AG04449 (cell line): ENCODE data around the gene IFT25.
"Not testable (repeated sequence)": the region's sequence is repeated elsewhere in the genome, so short reads cannot be mapped to it uniquely, and the experiment has no call there.

Source experiments
- CTCF ChIA-PET: fragments of 350-600 bp; formaldehyde crosslinking; extraction: SDS; loops from one replicate; lab custom pipeline; 2021; ENCODE audit warnings: antibody characterized with exemption; lab: Yijun Ruan, JAX
- POLR2A ChIA-PET: fragments of 400-600, 350-600 bp; formaldehyde crosslinking; extraction: SDS; loops from one replicate; lab custom pipeline; 2020; ENCODE audit warnings: antibody characterized with exemption, inconsistent platforms; lab: Yijun Ruan, JAX
- DNase-seq: peaks from one replicate; pipeline ENCODE4 v3.0.0-alpha.2; 2010; ENCODE audit warnings: low read depth, low spot score
- H3K4me3 ChIP-seq: 2 replicates; pipeline ENCODE4 v1.5.1; 2011; ENCODE audit warnings: low read depth, mild to moderate bottlenecking, control low read depth, low read length
- CTCF ChIP-seq: IDR thresholded peaks from one replicate; pipeline ENCODE4 v1.5.1; 2011; ENCODE audit warnings: mild to moderate bottlenecking, moderate library complexity, low read length, control low read depth, inconsistent platforms; ENCODE audit not compliant: insufficient read depth; ENCODE audit errors: missing control alignments

IFT25 gene

GRCh38 chr1:53890522-53890941, 55.0 kb downstream of the IFT25 start:
- ChIA-PET POLR2A (interaction anchor here (1.6 kb wide), 1 partner anchor 55 kb away, joined by 6 read pairs; the partner anchor contains the start of genes IFT25 and LRRC42), CTCF (interaction anchor here (0.8 to 1.8 kb wide), 4 partner anchors 8 to 69 kb away, joined by 3 to 9 read pairs (median 4); no protein-coding TSS in a partner anchor)
- TF ChIP-seq CTCF = no peak
- peak overlapping the region; percentile 99 for H3K4me3 ChIP-seq
- DNase-seq = no peak

- no peak for TF ChIP-seq CTCF
- POLR2A ChIA-PET = interaction anchor here (0.9 to 1.6 kb wide), 2 partner anchors 11 to 56 kb away, joined by 3 to 6 read pairs; partner anchors contain the start of genes IFT25 and LRRC42
- CTCF ChIA-PET = interaction anchor here (1.0 to 1.8 kb wide), 4 partner anchors 11 to 70 kb away, joined by 3 to 9 read pairs (median 4); no protein-coding TSS in a partner anchor
- peak within 1 kb of the TSS; percentile 99 for H3K4me3 ChIP-seq
- DNase-seq = peak; percentile 38
Measured at GRCh38 chr1:53889304-53890298, 55.9 kb downstream of the IFT25 start, which contains the start of gene YIPF1. TSS of gene YIPF1 (minus strand) at chr1:53889797. CDS start at chr1:53888937, 860 bp downstream.

GRCh38 chr1:53888681-53889080, 56.8 kb downstream of the IFT25 start:
- H3K4me3 ChIP-seq = peak overlapping the region; percentile 99
- DNase-seq = no peak
- POLR2A ChIA-PET = no interaction called here
- no peak for TF ChIP-seq CTCF
- CTCF ChIA-PET = interaction anchor here (0.8 to 2.0 kb wide), 3 partner anchors 10 to 28 kb away, joined by 3 to 9 read pairs (median 6); no protein-coding TSS in a partner anchor

GRCh38 chr1:53883600-53883999, 61.9 kb downstream of the IFT25 start:
- DNase-seq, POLR2A ChIA-PET, H3K4me3 ChIP-seq: not testable (repeated sequence)
- CTCF ChIA-PET = interaction anchor here (0.9 to 8.4 kb wide), 5 partner anchors 12 to 75 kb away, joined by 3 to 115 read pairs (median 5); partner anchors contain the start of genes IFT25 and LRRC42

- CTCF ChIA-PET = interaction anchor here (1.4 to 8.4 kb wide), 4 partner anchors 21 to 81 kb away, joined by 3 to 115 read pairs (median 8); no protein-coding TSS in a partner anchor
- DNase-seq, POLR2A ChIA-PET, H3K4me3 ChIP-seq: not testable (repeated sequence)
Measured at GRCh38 chr1:53881853-53882252, 63.6 kb downstream of the IFT25 start.

GRCh38 chr1:53878492-53879105, 66.9 kb downstream of the IFT25 start:
- H3K4me3 ChIP-seq = no peak overlapping the region
- no peak for DNase-seq
- ChIA-PET POLR2A (interaction anchor here (0.6 to 1.0 kb wide), 2 partner anchors 11 to 195 kb away, joined by 3 read pairs; partner anchors contain the start of gene YIPF1), CTCF (interaction anchor here (0.6 to 8.4 kb wide), 44 partner anchors 9 to 931 kb away, joined by 3 to 115 read pairs (median 4); partner anchors contain the start of genes DIO1, IFT25 and YIPF1)
- peak; percentile 46 for TF ChIP-seq CTCF

- H3K4me3 ChIP-seq, POLR2A ChIA-PET, DNase-seq: not testable (repeated sequence)
- CTCF ChIA-PET = interaction anchor here (0.8 to 8.4 kb wide), 6 partner anchors 10 to 95 kb away, joined by 3 to 115 read pairs (median 12); no protein-coding TSS in a partner anchor
Measured at GRCh38 chr1:53875150-53875549, 70.3 kb downstream of the IFT25 start.
